Measurements from ENCODE around the gene ATP6V1B1.

ATP6V1B1 gene

DNA sequence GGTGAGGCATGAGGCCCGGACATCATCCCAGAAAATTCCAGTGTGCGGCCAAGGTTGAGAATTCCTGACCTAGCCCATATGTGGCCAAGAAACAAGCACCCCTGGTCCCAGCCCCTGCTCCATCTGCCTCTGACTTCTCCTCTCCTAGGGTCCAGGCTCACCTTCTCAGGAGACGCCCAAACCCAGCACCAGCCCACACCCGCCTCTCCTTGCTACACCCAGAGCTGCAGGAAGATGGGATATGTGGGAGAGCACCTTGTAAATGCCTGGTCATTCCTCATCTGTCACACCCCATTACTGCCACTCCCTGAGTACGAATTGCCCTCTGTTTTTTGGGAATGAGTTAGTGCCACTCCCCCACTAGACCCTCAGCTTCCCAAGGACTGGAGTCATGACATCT is 7.3 kb upstream of the ATP6V1B1 start:
- no peak for DNase-seq

- no peak for DNase-seq
Observed at GRCh38 chr2:70930371-70931329, 5.0 kb upstream of the ATP6V1B1 start.

DNA sequence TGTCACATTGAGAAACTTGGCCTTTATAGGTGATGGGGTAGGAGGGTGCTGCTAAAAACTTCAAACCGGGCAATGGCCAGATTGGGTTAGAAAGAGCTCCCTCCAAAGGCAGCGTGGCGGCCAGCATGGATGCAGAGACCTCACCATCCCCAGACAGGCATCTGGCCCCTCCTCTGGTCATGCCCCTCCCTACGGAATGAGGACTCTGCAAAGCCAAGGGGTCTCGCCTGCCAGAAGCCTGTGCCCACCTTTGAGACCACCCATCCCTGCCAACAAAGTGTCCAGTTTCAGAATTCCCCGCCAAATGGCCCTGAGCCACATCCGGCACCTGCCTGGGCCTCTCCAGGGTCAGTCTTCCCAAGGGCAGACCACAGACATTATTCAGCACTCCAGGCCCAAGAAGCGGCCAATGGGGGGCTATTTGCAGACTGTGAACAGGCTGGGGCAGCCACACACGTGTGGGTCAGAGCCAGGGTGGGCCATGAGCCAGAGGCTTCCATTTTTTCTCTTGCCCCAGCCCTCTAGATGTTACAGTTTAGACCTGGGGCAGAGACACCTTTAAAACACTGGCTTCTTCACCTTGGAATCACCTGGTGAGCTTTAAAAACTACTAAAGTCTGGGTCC is 4.2 kb upstream of the ATP6V1B1 start:
- no peak for DNase-seq

- no peak for DNase-seq
Observed at GRCh38 chr2:70932631-70933230, 3.0 kb upstream of the ATP6V1B1 start.

GRCh38 chr2:70934981-70935380 is 719 bp upstream of the ATP6V1B1 start:
- no peak for DNase-seq

DNA sequence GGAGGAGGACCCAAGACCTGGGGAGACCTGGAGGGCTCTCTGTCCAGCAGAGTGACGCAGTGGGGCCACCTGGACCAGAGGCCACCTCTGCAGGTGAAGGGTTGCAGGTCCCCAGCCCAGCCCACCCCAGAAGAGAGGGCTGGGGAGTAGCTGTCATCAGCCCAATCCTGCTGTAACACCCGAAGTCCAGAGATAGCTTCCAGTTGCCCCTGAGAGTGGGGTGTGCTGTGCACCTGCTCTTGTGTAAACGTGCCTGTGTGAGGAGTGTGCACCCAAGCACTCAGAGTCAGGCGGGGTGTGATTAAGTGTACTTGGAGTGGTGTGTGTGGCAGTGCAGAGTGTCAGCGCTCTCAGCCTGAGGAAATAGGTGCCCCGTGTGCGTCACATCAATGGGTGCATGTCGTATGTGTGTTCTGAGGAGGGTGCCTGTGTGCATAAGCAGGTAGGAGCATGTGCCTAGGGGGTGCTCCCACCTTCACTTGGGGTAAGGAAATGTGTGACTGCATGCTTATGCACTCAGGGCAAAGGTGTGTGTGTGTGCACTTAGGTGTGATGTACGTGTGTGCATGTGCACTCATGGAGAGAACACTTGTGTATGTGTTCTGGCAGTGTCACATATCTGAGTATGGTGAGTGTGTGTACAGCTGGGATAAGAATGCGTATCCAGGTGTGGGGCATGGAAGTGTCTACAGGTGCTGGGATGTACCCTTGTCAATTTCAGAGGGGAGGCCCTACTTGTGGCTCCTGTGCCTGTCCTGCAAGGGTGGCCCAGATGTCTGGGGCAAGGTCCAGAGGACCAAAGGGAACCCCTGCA is 672 bp downstream of the ATP6V1B1 start:
- DNase-seq = no peak

GRCh38 chr2:70936979-70937811 is 1.5 kb downstream of the ATP6V1B1 start:
- DNase-seq = no peak

DNA sequence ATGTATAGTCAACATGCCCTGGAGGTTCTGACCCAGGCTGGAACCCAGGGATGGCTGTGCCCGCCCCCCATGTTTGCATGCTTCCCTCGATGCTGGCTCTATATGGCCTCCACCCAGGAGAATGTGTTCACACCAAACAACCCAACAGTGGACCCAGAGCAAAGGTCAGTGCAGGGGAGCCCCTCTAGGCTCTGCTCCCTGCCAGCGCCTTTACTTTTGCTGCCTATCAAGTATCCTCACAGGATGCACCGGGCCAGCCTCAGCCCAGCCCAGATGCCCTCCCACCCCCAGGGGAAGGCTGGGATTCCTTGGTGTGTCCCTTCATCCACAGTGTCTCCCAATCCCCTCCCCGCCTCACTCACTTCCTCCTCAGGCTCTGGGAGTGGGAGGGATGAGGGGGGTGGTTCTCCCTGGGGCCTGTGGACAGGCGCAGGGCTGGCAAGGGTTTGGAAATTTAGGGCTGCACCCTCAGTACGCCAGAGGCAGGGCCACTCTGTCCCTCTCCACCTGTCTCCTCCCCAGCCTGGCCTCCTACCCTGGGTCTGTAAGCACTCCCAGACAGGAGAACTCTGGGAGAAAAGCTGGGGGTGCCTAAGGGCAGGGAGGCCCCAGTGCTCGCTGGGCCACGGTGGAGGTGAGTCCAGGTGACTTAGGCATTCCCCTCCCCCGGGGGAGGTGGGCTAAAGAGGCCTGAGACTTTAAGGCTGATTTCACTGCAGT is 2.3 kb downstream of the ATP6V1B1 start:
- no peak for DNase-seq

- DNase-seq = no peak
Observed at GRCh38 chr2:70938586-70938950, 2.9 kb downstream of the ATP6V1B1 start.

DNA sequence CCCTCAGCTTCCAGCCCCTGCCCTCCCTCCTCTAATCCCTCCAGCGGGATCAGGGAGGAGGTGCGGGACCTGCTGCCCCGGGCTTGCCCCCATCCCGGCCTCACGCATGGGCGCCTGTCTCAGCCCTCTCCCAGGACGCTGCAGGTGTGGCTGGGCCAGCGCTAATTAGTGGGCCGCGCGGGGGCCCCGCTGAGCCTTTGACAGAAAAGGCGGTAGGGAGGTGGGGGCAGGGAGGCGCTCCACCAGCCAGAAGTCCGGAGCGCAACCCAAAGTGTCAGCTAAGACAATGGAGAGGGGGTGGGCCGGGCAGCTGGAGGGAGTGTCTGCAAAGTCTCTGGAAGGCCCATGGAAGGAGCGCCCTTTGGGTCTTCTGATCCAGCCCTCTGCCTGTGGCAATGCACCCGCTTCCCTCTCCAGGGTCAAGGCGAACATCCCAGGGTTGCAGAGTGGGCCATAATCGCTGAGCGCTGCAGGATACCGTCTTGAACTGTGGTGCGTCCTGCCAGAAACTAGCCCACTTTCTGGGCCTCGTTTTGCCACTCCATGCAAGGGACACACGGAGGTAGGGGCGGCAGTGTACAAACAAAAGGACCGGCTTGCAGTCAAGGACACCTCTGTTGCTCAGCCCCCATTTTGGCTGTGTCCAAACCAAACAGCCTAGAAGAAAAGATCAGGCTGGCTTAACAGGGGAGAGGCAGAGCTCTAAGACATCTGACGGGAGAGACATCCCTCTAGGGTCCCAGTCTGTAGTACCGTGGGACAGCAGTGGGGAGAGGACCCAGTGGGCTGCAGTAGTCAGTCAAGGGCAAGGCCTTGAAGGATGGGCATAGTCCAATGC is 3.5 kb downstream of the ATP6V1B1 start:
- DNase-seq = no peak

- DNase-seq = no peak
Observed at GRCh38 chr2:70939839-70940580, 4.3 kb downstream of the ATP6V1B1 start.

DNA sequence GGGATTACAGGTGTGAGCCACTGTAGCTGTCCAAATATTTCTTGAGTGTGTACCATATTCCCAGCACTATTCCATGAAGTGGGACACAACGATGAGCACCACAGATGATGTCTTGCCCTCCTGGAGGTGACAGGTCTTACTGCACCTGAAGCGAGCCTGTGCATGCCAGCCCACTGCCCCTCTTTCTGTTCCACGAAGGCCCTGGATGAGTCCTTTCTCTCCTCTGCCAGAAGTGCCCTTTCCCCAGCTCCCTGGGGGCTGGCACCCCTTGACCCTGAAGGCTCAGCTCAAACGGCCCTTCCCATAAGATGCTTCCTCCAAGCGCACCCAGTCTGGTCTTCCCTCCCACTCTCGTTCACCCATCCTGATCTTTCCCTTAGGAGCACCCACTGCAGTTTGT is 5.5 kb downstream of the ATP6V1B1 start:
- DNase-seq = no peak

- DNase-seq = no peak
Observed at GRCh38 chr2:70941701-70942100, 6.0 kb downstream of the ATP6V1B1 start.

- no peak for DNase-seq
Observed at GRCh38 chr2:70942396-70943204, 6.9 kb downstream of the ATP6V1B1 start.

GRCh38 chr2:70943205-70943871 is 7.6 kb downstream of the ATP6V1B1 start:
- DNase-seq = no peak

DNA sequence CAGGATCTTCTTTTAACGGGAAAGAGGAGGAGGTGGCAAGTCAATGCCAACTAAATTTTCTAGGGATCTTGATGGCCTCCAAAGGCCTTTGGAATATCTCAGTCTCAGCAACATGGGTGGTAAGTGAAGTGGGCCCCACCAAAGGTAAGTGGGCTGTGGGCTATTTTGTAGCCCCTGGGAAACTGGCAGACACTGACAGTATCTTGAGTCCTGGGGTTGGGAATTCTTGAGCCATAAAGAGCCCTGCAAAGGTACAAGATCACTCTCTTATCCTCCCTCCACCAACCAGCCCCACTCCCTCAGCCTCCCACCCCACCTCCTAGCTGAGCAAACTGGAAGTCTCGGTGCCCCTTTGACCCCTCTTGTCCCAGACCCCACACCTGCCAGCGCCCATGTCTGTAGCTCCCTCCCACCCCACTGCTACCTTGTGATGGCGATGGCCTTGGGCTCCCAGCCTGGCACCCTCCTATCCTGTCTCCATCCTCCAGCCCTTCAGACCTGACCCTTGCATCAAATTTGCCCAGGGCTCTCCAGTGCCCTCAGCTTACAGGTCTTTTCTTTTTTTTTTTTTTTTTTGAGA is 8.5 kb downstream of the ATP6V1B1 start:
- DNase-seq = no peak

DNA sequence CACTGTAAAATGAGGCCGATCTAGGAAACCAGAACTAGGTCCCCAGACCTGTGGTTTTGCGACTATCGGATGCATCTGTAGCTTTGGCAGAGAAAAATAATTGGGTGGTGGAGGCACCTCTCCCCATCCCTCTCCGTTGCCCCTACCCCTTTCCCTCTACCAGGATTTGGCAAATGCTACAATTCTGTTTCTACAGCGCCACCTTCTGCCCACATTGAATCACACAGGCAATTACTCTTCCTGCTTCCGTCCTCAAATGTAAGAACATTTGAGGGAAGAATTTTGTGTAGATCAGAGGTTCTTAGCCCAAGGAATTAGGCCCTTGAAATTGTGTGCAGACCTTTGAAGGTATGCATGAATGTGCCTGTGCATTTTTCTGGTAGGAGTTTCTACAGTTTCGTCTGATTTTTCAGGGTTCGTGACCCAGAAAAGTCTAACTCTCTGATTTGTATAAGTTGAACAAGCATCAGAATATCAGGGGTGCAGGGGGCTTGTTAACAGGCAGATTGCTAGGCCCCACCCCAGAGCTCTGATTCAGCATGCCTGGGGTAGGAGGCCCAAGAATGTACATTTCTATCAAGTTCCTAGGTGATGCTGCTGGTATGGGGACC is 11.2 kb downstream of the ATP6V1B1 start:
- peak; percentile 53 for DNase-seq
